Natural killer cell (primary cell): ENCODE measurements around the gene PASK. TPM values are rescaled to one million over a fixed set of nuclear protein-coding genes. Genes with fewer than 3 reads are reported as not detected.

Experiments
- ATAC-seq, 3 donors: fragments of 150-1000 bp in 2 of 3; fragments of 200-7000 bp in 1 of 3; cut with Tn5 transposase; 1 replicate in 1 of 3; 2 replicates in 2 of 3; pipeline ENCODE4 v1.10.0; 2021; ENCODE audit warnings: mild to moderate bottlenecking in 2 of 3, moderate library complexity in 2 of 3
- DNase-seq, 2 donors: peaks; one replicate each; pipeline versions ENCODE4 v3.0.0 to v3.0.0-alpha.2; 2013 to 2021; ENCODE audit warnings: mixed read lengths in 1 of 2
- H3K27ac ChIP-seq: one replicate; pipeline ENCODE4 v1.5.1; 2013; ENCODE audit warnings: mild to moderate bottlenecking, low read length
- H3K27me3 ChIP-seq: one replicate; pipeline ENCODE4 v1.6.1; 2013; ENCODE audit warnings: low read length; ENCODE audit not compliant: control insufficient read depth, insufficient read depth
- H3K36me3 ChIP-seq: one replicate; pipeline ENCODE4 v1.6.1; 2013; ENCODE audit warnings: low read length; ENCODE audit not compliant: control insufficient read depth, insufficient read depth
- H3K4me1 ChIP-seq: one replicate; pipeline ENCODE4 v1.6.1; 2013; ENCODE audit warnings: low read length; ENCODE audit not compliant: control insufficient read depth, insufficient read depth
- H3K4me3 ChIP-seq: one replicate; pipeline ENCODE4 v1.5.1; 2013; ENCODE audit warnings: low read length
- H3K9me3 ChIP-seq: one replicate; pipeline ENCODE4 v1.6.1; 2013; ENCODE audit warnings: low read length; ENCODE audit not compliant: control insufficient read depth, insufficient read depth
- H3K27ac Mint-ChIP-seq, 2 donors: one replicate each; pipeline ENCODE4 v1.8.0; 2022; ENCODE audit warnings: mild to moderate bottlenecking in 2 of 2, mixed read lengths in 2 of 2, moderate library complexity in 1 of 2
- H3K27me3 Mint-ChIP-seq, 2 donors: one replicate each; pipeline ENCODE4 v1.8.0; 2022; ENCODE audit warnings: low read depth in 2 of 2, mixed read lengths in 2 of 2
- H3K36me3 Mint-ChIP-seq: one replicate; pipeline ENCODE4 v1.8.0; 2022; ENCODE audit warnings: mixed read lengths
- H3K4me1 Mint-ChIP-seq, 2 donors: one replicate each; pipeline ENCODE4 v1.8.0; 2022; ENCODE audit warnings: mixed read lengths in 2 of 2
- H3K4me3 Mint-ChIP-seq: one replicate; pipeline ENCODE4 v1.8.0; 2022; ENCODE audit warnings: mild to moderate bottlenecking, moderate library complexity, mixed read lengths
- H3K9me3 Mint-ChIP-seq, 2 donors: one replicate each; pipeline ENCODE4 v1.8.0; 2022; ENCODE audit warnings: mixed read lengths in 2 of 2
- WGBS: methylation state at CpG from one replicate; pipeline ENCODE4 v1.1.7; 2013; ENCODE audit warnings: missing lambda C conversion rate; ENCODE audit not compliant: insufficient coverage; 5-methylcytosine and 5-hydroxymethylcytosine counted together
- intact Hi-C: fragments of 100-400 bp; cut with micrococcal nuclease; formaldehyde crosslinking; loops from one replicate; pipeline ENCODE4 v1.14.2; 2022
- total RNA-seq, 4 donors: library from RNA; stranded (reverse); fragments of 120-200 nt in 1 of 4; gene quantifications; one replicate each; pipeline versions ENCODE4 v1.2.3 to v1.2.4, GENCODE V29; 2013 to 2022
- TF ChIP-seq, protein P1 (sequence below): fragments of 200-600 bp; IDR thresholded peaks from one replicate; pipeline ENCODE4 v1.8.0; 2022; ENCODE audit warnings: antibody characterized with exemption

Gene PASK
- total RNA-seq, 3 donors from 2014 or later (not counting 1 experiment from before 2014, with no cell fraction given): 27.9 to 45.2 (median 36.2) TPM

DNA sequence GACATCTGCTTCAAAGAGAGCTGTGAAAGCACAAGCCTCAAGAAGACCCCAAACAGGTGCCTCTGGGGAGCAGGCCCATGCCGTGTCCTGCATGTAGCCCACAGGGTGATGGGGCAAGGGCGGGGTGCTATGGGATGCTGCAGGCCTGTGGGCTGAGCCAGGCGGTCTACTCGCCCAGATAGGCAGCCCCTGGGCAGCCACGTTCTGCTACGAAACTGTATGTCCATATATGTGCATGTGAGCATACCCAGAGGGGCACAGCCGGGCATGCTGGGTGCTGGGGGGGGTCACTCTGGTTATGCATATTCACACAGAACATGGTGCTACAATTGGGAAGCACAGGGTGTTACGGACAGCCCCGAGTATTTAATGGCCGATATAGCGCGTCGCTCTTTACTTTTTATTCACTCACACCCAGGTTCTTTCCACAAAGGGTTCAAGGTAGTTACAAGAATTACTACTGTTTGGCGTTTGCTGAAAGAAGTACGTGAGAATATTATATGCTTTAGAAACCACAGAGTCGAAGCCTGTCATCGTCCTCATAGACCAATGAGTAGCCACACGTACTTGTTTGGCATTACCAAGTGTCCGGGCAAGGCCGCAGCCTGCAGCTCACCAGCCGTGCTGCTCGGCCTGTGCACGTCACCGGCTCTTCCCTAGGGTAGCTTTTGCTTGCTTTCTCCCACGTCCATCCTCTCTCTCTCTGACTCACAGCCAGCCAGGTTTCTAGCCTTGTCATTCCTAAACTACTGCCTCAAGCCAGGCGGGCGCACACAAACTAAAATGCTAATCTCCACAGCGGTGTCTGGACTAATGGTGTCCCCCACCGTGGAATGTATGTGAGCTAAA is 61.6 kb downstream of the PASK start:
- peaks cover 10% of the 10 kb centered on the region for H3K36me3 Mint-ChIP-seq
- no peaks in the 10 kb centered on the region for H3K27me3 Mint-ChIP-seq
- H3K4me1 ChIP-seq: no peaks in the 10 kb centered on the region
- peaks cover 3 to 5% of the 10 kb centered on the region in 2 donors for H3K4me1 Mint-ChIP-seq
- peaks cover 51% of the 10 kb centered on the region for H3K36me3 ChIP-seq
- H3K27me3 ChIP-seq: no peaks in the 10 kb centered on the region
- TF ChIP-seq, protein P1, sequence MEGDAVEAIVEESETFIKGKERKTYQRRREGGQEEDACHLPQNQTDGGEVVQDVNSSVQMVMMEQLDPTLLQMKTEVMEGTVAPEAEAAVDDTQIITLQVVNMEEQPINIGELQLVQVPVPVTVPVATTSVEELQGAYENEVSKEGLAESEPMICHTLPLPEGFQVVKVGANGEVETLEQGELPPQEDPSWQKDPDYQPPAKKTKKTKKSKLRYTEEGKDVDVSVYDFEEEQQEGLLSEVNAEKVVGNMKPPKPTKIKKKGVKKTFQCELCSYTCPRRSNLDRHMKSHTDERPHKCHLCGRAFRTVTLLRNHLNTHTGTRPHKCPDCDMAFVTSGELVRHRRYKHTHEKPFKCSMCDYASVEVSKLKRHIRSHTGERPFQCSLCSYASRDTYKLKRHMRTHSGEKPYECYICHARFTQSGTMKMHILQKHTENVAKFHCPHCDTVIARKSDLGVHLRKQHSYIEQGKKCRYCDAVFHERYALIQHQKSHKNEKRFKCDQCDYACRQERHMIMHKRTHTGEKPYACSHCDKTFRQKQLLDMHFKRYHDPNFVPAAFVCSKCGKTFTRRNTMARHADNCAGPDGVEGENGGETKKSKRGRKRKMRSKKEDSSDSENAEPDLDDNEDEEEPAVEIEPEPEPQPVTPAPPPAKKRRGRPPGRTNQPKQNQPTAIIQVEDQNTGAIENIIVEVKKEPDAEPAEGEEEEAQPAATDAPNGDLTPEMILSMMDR: no peak
- no peak overlapping the region for H3K4me3 ChIP-seq
- ATAC-seq (no peak), DNase-seq (no peak)
- no peak overlapping the region for H3K27ac Mint-ChIP-seq
- H3K27ac ChIP-seq: no peak overlapping the region
- no peak overlapping the region for H3K4me3 Mint-ChIP-seq
- WGBS: 92% methylated on average over 29 of the region's 29 CpGs
- H3K9me3 Mint-ChIP-seq: no peaks in the 10 kb centered on the region
- no peaks in the 10 kb centered on the region for H3K9me3 ChIP-seq
- intact Hi-C loops: no loop called here

DNA sequence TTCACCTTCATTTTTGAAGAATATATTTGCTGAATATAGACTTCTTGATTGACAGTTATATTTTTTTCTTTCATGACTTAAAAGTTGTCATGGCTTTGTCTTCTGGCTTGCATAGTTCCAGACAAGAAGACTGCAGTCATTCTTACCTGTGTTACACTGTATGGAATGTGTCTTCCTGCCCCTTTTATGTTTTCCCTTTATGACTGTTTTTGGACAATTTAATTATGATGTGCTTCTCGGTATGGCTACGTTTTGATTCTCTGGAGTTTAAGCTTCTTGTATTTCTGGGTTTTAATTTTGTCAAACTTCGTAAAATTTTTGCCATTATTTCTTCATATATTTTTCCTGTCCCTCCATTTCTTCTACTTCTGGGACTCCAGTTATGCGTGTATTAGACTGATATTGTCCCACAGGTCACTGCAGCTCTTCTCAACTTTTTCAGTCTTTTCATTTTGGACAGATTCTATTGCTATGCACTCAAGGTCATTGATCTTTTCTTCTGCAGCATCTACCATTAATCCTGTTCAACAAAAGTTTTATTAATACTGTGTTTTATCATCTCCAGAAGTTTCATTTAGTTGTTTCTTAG is 64.3 kb downstream of the PASK start:
- no peak overlapping the region for H3K4me3 Mint-ChIP-seq
- no peaks in the 10 kb centered on the region for H3K4me1 ChIP-seq
- no peak for DNase-seq
- H3K36me3 Mint-ChIP-seq: peaks cover 10% of the 10 kb centered on the region
- H3K27me3 ChIP-seq: no peaks in the 10 kb centered on the region
- peaks cover 0 to 4% of the 10 kb centered on the region in 2 donors for H3K4me1 Mint-ChIP-seq
- no peak overlapping the region for H3K4me3 ChIP-seq
- 93% methylated on average over 4 of the region's 4 CpGs for WGBS
- H3K9me3 Mint-ChIP-seq: no peaks in the 10 kb centered on the region
- no peak for ATAC-seq
- H3K27me3 Mint-ChIP-seq: no peaks in the 10 kb centered on the region
- H3K27ac ChIP-seq: no peak overlapping the region
- no peaks in the 10 kb centered on the region for H3K9me3 ChIP-seq
- no peak overlapping the region for H3K27ac Mint-ChIP-seq
- intact Hi-C loops: no loop called here
- TF ChIP-seq, protein P1: no peak
- peaks cover 33% of the 10 kb centered on the region for H3K36me3 ChIP-seq

DNA sequence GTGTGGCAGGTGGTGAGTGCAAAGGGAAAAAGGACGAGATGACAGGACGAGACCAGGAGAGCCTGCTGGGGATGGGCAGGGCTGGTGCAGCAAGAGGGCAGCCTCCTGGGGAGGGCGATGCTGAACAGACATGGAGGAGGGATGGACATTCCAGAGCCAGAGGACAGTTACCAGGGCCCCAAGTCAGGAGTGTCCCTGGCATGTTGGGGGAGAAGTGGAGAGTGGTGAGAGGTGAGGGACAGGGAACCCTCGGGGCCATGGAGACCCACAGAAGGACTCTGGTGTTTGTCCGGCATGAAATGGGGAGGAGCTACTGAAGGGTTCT is 66.2 kb downstream of the PASK start:
- DNase-seq (no peak), ATAC-seq (no peak)
- Mint-ChIP-seq H3K36me3 (peaks cover 10% of the 10 kb centered on the region), H3K4me1 (peaks cover 0 to 4% of the 10 kb centered on the region in 2 donors), H3K27me3 (no peaks in the 10 kb centered on the region), H3K4me3 (no peak overlapping the region), H3K27ac (no peak overlapping the region), H3K9me3 (no peaks in the 10 kb centered on the region)
- intact Hi-C loops: no loop called here
- H3K27me3 ChIP-seq: no peaks in the 10 kb centered on the region
- TF ChIP-seq, protein P1: no peak
- no peak overlapping the region for H3K27ac ChIP-seq
- peaks cover 19% of the 10 kb centered on the region for H3K36me3 ChIP-seq
- no peaks in the 10 kb centered on the region for H3K9me3 ChIP-seq
- H3K4me1 ChIP-seq: no peaks in the 10 kb centered on the region
- WGBS: 91% methylated on average over 5 of the region's 5 CpGs
- H3K4me3 ChIP-seq: no peak overlapping the region
